Measurements from ENCODE around the gene DPPA4.

GRCh38 chr3:109385442-109386318 is 48.3 kb upstream of the DPPA4 start:
- TF ChIP-seq, protein P1, sequence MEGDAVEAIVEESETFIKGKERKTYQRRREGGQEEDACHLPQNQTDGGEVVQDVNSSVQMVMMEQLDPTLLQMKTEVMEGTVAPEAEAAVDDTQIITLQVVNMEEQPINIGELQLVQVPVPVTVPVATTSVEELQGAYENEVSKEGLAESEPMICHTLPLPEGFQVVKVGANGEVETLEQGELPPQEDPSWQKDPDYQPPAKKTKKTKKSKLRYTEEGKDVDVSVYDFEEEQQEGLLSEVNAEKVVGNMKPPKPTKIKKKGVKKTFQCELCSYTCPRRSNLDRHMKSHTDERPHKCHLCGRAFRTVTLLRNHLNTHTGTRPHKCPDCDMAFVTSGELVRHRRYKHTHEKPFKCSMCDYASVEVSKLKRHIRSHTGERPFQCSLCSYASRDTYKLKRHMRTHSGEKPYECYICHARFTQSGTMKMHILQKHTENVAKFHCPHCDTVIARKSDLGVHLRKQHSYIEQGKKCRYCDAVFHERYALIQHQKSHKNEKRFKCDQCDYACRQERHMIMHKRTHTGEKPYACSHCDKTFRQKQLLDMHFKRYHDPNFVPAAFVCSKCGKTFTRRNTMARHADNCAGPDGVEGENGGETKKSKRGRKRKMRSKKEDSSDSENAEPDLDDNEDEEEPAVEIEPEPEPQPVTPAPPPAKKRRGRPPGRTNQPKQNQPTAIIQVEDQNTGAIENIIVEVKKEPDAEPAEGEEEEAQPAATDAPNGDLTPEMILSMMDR (IDR thresholded peaks at IDR 0.05): no peak
- TF ChIP-seq POLR2A (IDR thresholded peaks at IDR 0.05): no peak
